ENCODE results near the gene NAV2. TPM values are rescaled to one million over a fixed set of nuclear protein-coding genes. Genes with fewer than 3 reads are reported as not detected.
A peak's percentile ranks its signal among the peaks of the same experiment; 100 is the strongest.

The NAV2 gene
- polyA plus RNA-seq, 1 experiment = 5.1 TPM

DNA sequence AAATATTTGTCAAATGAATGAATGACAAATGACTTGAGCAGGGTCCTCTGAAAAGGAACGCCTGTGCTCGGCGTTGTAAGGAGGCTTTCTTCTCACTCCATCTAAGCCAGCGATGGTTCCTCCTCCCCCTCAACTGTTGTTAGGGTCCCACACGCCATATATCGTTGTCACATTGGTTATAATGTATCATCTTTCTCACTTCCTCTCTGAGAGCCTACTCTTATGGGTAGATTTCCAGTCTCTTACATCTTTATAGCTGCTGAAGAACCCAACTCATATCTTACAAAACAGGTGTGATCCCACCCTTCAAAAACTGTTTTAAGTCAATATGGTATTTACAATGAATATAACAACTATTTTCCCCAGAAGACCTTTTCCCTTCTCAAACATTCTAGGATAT lies 81.5 kb downstream of the NAV2 start:
- CTCF ChIA-PET = no interaction called here
- TF ChIP-seq, protein P1, sequence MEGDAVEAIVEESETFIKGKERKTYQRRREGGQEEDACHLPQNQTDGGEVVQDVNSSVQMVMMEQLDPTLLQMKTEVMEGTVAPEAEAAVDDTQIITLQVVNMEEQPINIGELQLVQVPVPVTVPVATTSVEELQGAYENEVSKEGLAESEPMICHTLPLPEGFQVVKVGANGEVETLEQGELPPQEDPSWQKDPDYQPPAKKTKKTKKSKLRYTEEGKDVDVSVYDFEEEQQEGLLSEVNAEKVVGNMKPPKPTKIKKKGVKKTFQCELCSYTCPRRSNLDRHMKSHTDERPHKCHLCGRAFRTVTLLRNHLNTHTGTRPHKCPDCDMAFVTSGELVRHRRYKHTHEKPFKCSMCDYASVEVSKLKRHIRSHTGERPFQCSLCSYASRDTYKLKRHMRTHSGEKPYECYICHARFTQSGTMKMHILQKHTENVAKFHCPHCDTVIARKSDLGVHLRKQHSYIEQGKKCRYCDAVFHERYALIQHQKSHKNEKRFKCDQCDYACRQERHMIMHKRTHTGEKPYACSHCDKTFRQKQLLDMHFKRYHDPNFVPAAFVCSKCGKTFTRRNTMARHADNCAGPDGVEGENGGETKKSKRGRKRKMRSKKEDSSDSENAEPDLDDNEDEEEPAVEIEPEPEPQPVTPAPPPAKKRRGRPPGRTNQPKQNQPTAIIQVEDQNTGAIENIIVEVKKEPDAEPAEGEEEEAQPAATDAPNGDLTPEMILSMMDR (IDR thresholded peaks at IDR 0.05; ENCODE audit: low read depth, low read length) = no peak
- POLR2A ChIA-PET = no interaction called here
- Histone ChIP-seq H3K4me3 (ENCODE audit: low read depth, low read length) (no peak overlapping the region), H3K9me3 (ENCODE audit: control insufficient read depth, insufficient read depth, low read length) (no peaks in the 10 kb centered on the region), H3K27me3 (ENCODE audit: control insufficient read depth, insufficient read depth, low read length) (no peaks in the 10 kb centered on the region), H3K27ac (ENCODE audit: low read depth, low read length) (no peak overlapping the region)
- no peak for DNase-seq (ENCODE audit: low read depth, low spot score)

DNA sequence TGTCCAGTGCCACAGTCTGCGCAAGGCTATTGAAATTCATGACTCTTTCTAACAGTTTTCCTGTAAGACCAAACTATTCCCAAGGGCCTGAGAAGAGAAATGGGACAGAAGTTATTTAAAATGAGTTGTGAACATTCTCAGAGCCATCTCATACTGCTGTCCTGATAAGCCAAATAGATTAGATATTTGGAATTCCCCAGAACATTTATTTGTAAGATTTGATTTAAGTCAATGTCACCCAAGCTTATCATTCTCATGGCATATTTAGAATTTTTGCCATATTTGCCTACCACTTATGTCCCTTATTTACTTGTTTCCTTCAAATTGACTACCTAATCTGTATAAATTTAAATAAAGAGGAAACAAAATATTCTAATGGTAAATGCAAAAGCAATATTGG lies 82.4 kb downstream of the NAV2 start:
- ChIA-PET POLR2A (no interaction called here), CTCF (interaction anchor here (0.6 to 0.8 kb wide), 4 partner anchors 9 to 111 kb away, joined by 3 read pairs; no protein-coding TSS in a partner anchor)
- Histone ChIP-seq H3K27me3 (ENCODE audit: control insufficient read depth, insufficient read depth, low read length) (no peaks in the 10 kb centered on the region), H3K4me3 (ENCODE audit: low read depth, low read length) (no peak overlapping the region), H3K27ac (ENCODE audit: low read depth, low read length) (no peak overlapping the region), H3K9me3 (ENCODE audit: control insufficient read depth, insufficient read depth, low read length) (no peaks in the 10 kb centered on the region)
- no peak for DNase-seq (ENCODE audit: low read depth, low spot score)
- TF ChIP-seq, protein P1 (IDR thresholded peaks at IDR 0.05; ENCODE audit: low read depth, low read length) = no peak

GRCh38 chr11:19800162-19800561 lies 87.5 kb downstream of the NAV2 start:
- ChIA-PET POLR2A (no interaction called here), CTCF (interaction anchor here (0.7 to 3.3 kb wide), 5 partner anchors 9 to 250 kb away, joined by 3 to 21 read pairs (median 3); no protein-coding TSS in a partner anchor)
- TF ChIP-seq, protein P1 (IDR thresholded peaks at IDR 0.05; ENCODE audit: low read depth, low read length) = peak; percentile 35; the same call in 1 of the 2 replicates
- Histone ChIP-seq H3K4me3 (ENCODE audit: low read depth, low read length) (no peak overlapping the region), H3K27me3 (ENCODE audit: control insufficient read depth, insufficient read depth, low read length) (no peaks in the 10 kb centered on the region), H3K9me3 (ENCODE audit: control insufficient read depth, insufficient read depth, low read length) (no peaks in the 10 kb centered on the region), H3K27ac (ENCODE audit: low read depth, low read length) (no peak overlapping the region)
- DNase-seq (ENCODE audit: low read depth, low spot score) = no peak

DNA sequence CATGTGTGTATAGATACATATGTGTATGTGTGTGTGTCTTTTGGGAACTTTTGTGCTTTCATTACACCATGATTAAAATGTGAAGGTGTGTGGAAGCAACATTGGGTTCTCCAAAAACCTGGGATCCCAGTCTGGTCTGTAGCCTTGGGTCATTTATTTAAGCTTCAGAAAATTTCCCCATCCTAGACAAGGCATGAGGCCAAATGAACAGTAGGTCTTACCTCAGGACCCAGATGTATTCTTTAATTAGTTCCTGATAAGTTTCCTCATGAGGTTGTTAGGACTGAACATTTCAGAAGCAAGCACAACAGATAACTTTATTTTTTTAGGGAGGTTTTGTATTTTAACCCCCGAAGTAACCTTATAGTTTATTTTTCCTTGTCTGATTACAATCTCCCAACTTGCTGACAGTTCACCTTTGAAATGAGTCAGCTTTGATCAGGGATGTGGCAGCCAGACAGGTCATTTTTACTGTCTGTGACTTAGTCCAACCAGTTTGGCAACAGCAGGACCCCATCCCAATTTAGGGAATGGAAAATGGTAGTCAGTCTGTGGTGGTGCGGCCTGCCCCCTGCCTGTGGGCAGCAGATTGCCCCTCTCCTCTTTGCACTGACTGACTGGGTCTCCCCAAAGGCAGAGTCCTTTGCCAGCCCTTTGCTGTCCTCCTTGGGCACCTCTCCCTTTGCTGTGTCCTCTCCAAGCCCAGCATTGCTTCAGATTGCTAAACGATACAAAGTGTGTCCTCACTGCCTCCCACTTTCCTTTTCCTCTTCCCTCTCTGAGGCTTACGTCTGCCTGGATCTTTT lies 88.3 kb downstream of the NAV2 start:
- POLR2A ChIA-PET = interaction anchor here (0.7 kb wide), 1 partner anchor 28 kb away, joined by 3 read pairs; no protein-coding TSS in a partner anchor

More for the DNA sequence above, 88.3 kb downstream of the NAV2 start:
- CTCF ChIA-PET = interaction anchor here (0.6 to 3.3 kb wide), 6 partner anchors 8 to 1400 kb away, joined by 3 to 21 read pairs (median 3); no protein-coding TSS in a partner anchor
- TF ChIP-seq, protein P1 (IDR thresholded peaks at IDR 0.05; ENCODE audit: low read depth, low read length) = peak; percentile 34; the same call in 1 of the 2 replicates
- Histone ChIP-seq H3K4me3 (ENCODE audit: low read depth, low read length) (no peak overlapping the region), H3K27ac (ENCODE audit: low read depth, low read length) (no peak overlapping the region), H3K27me3 (ENCODE audit: control insufficient read depth, insufficient read depth, low read length) (no peaks in the 10 kb centered on the region), H3K9me3 (ENCODE audit: control insufficient read depth, insufficient read depth, low read length) (no peaks in the 10 kb centered on the region)
- no peak for DNase-seq (ENCODE audit: low read depth, low spot score)
